Activated CD4-positive, alpha-beta T cell treated with anti-CD3 and anti-CD28 coated beads for 36 hours (primary cell): ENCODE results near the gene IFTAP. TPM values are rescaled to one million over a fixed set of nuclear protein-coding genes. Genes with fewer than 3 reads are reported as not detected.

Experiments used
- ATAC-seq: fragments of 200-7000 bp; cut with Tn5 transposase; one replicate; pipeline ENCODE4 v1.10.0; 2021; ENCODE audit warnings: mild to moderate bottlenecking, moderate library complexity
- CTCF ChIA-PET: fragments of 350-600 bp; sonication (Branson Sonifier 250); formaldehyde crosslinking; loops from one replicate; lab custom pipeline; 2021; ENCODE audit warnings: antibody characterized with exemption; lab: Charles Lee
- POLR2A ChIA-PET: fragments of 350-600 bp; sonication (Branson Sonifier 250); formaldehyde crosslinking; loops from one replicate; lab custom pipeline; 2021; ENCODE audit warnings: antibody characterized with exemption, inconsistent platforms; lab: Charles Lee
- DNase-seq: peaks from one replicate; pipeline ENCODE4 v3.0.0-alpha.2; 2020
- H3K27ac Mint-ChIP-seq: one replicate; pipeline ENCODE4 v1.8.0; 2021; ENCODE audit warnings: mixed read lengths
- H3K27me3 Mint-ChIP-seq: one replicate; pipeline ENCODE4 v1.8.0; 2021; ENCODE audit warnings: mixed read lengths
- H3K36me3 Mint-ChIP-seq: one replicate; pipeline ENCODE4 v1.8.0; 2021; ENCODE audit warnings: low read depth, mixed read lengths
- H3K4me1 Mint-ChIP-seq: one replicate; pipeline ENCODE4 v1.8.0; 2021; ENCODE audit warnings: mixed read lengths
- H3K4me3 Mint-ChIP-seq: one replicate; pipeline ENCODE4 v1.8.0; 2021; ENCODE audit warnings: mild to moderate bottlenecking, moderate library complexity, mixed read lengths
- H3K9me3 Mint-ChIP-seq: one replicate; pipeline ENCODE4 v1.8.0; 2021; ENCODE audit warnings: low read depth, mixed read lengths
- intact Hi-C, 2 experiments: fragments of 100-400 bp; cut with DNase I in 1 of 2; cut with micrococcal nuclease in 1 of 2; formaldehyde crosslinking; loops; one replicate each; pipeline versions ENCODE4 v1.14.2 to v1.15.1; 2022 to 2024; cut with DNase I, micrococcal nuclease
- total RNA-seq, 2 experiments: library from RNA; stranded (reverse); gene quantifications; one replicate each; pipeline ENCODE4 v1.2.3, GENCODE V29; 2021

IFTAP gene
- total RNA-seq, 2 experiments from 2014 or later = 5.7 to 6.3 TPM

GRCh38 chr11:36600180-36600579 is 5.9 kb downstream of the IFTAP start:
- H3K4me1 Mint-ChIP-seq = peaks cover 10% of the 10 kb centered on the region
- intact Hi-C loops = no loop called here
- ChIA-PET CTCF (no interaction called here), POLR2A (no interaction called here)
- H3K9me3 Mint-ChIP-seq = no peaks in the 10 kb centered on the region
- no peak for DNase-seq
- H3K36me3 Mint-ChIP-seq = no peaks in the 10 kb centered on the region
- H3K27ac Mint-ChIP-seq = no peak overlapping the region
- no peak for ATAC-seq
- peaks cover 7% of the 10 kb centered on the region for H3K27me3 Mint-ChIP-seq
- H3K4me3 Mint-ChIP-seq = no peak overlapping the region

GRCh38 chr11:36601155-36601554 is 6.9 kb downstream of the IFTAP start:
- no peaks in the 10 kb centered on the region for H3K36me3 Mint-ChIP-seq
- H3K4me1 Mint-ChIP-seq = peaks cover 13% of the 10 kb centered on the region
- no peak for ATAC-seq
- CTCF ChIA-PET = no interaction called here
- no peak for DNase-seq
- H3K9me3 Mint-ChIP-seq = no peaks in the 10 kb centered on the region
- H3K4me3 Mint-ChIP-seq = no peak overlapping the region
- H3K27me3 Mint-ChIP-seq = peaks cover 7% of the 10 kb centered on the region
- POLR2A ChIA-PET = no interaction called here
- no peak overlapping the region for H3K27ac Mint-ChIP-seq
- intact Hi-C loops = no loop called here

GRCh38 chr11:36602135-36602534 is 7.8 kb downstream of the IFTAP start:
- no peaks in the 10 kb centered on the region for H3K9me3 Mint-ChIP-seq
- ChIA-PET POLR2A (no interaction called here), CTCF (interaction anchor here (0.7 kb wide), 1 partner anchor 41 kb away, joined by 3 read pairs; no protein-coding TSS in a partner anchor)
- no peaks in the 10 kb centered on the region for H3K36me3 Mint-ChIP-seq
- no peak for ATAC-seq
- intact Hi-C loops = no loop called here
- no peak overlapping the region for H3K27ac Mint-ChIP-seq
- H3K4me3 Mint-ChIP-seq = no peak overlapping the region
- H3K27me3 Mint-ChIP-seq = peaks cover 7% of the 10 kb centered on the region
- peaks cover 7% of the 10 kb centered on the region for H3K4me1 Mint-ChIP-seq
- DNase-seq = no peak

- Mint-ChIP-seq H3K36me3 (no peaks in the 10 kb centered on the region), H3K4me3 (no peak overlapping the region), H3K27ac (no peak overlapping the region), H3K4me1 (peaks cover 4% of the 10 kb centered on the region), H3K27me3 (peaks cover 10% of the 10 kb centered on the region), H3K9me3 (no peaks in the 10 kb centered on the region)
- CTCF ChIA-PET = interaction anchor here (1.5 kb wide), 1 partner anchor 141 kb away, joined by 5 read pairs; no protein-coding TSS in a partner anchor
- DNase-seq (no peak), ATAC-seq (peak; percentile 16)
- POLR2A ChIA-PET = no interaction called here
- intact Hi-C loops = no loop called here
Observed at GRCh38 chr11:36605221-36606216, 11.2 kb downstream of the IFTAP start.

DNA sequence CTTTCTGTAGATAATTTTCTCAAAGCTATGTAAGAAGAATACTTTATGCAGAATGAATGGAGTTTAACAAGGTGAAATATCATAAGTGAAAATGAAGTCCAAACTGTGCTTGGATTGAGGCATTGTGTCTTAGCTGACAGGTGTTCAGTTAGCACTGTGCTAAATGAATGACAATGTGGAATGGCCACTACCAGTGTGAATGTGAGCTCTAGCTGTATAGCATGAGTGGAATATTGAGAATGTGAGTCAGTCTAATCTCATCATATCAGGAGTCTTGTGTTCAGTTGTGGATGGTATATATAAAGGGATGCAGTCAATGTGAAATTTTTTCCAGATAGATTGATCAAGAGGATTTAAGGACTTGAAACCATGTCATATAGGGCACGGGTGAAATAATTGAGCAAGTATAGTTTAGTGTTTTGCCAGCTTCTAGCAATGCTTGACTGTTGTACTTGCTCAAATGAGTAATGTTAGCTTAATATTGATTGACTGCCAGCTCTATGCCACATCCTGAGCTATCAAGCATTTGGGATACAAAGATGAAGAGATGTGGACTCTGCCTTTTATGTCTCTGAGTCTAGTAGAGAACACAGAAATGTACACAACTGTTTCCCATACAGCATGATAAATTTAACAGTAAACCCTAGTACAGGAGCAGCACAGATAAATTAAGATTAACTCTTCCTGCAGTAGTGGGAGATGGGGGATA is 14.3 kb downstream of the IFTAP start:
- Mint-ChIP-seq H3K9me3 (no peaks in the 10 kb centered on the region), H3K4me3 (no peak overlapping the region), H3K36me3 (no peaks in the 10 kb centered on the region), H3K27me3 (peaks cover 5% of the 10 kb centered on the region), H3K27ac (no peak overlapping the region), H3K4me1 (peaks cover 4% of the 10 kb centered on the region)
- ATAC-seq (peak; percentile 47), DNase-seq (no peak)
- CTCF ChIA-PET = interaction anchor here (1.0 to 1.5 kb wide), 6 partner anchors 10 to 138 kb away, joined by 3 to 5 read pairs (median 3); no protein-coding TSS in a partner anchor
- intact Hi-C loops = no loop called here
- POLR2A ChIA-PET = no interaction called here

- Mint-ChIP-seq H3K27ac (no peak overlapping the region), H3K9me3 (no peaks in the 10 kb centered on the region), H3K36me3 (no peaks in the 10 kb centered on the region), H3K27me3 (peaks cover 5% of the 10 kb centered on the region), H3K4me1 (peaks cover 4% of the 10 kb centered on the region), H3K4me3 (no peak overlapping the region)
- POLR2A ChIA-PET = no interaction called here
- DNase-seq = no peak
- ATAC-seq = no peak
- intact Hi-C loops = no loop called here
- CTCF ChIA-PET = interaction anchor here (1.0 to 1.4 kb wide), 4 partner anchors 12 to 138 kb away, joined by 3 to 5 read pairs (median 3); no protein-coding TSS in a partner anchor
Observed at GRCh38 chr11:36609383-36609782, 15.1 kb downstream of the IFTAP start.

GRCh38 chr11:36615826-36616225 is 21.5 kb downstream of the IFTAP start:
- Mint-ChIP-seq H3K27ac (no peak overlapping the region), H3K9me3 (no peaks in the 10 kb centered on the region), H3K4me1 (peaks cover 3% of the 10 kb centered on the region), H3K27me3 (peaks cover 3% of the 10 kb centered on the region), H3K4me3 (no peak overlapping the region), H3K36me3 (no peaks in the 10 kb centered on the region)
- DNase-seq (no peak), ATAC-seq (no peak)
- CTCF ChIA-PET = no interaction called here
- intact Hi-C loops = no loop called here
- POLR2A ChIA-PET = no interaction called here

GRCh38 chr11:36617543-36618362 is 23.5 kb downstream of the IFTAP start:
- H3K4me3 Mint-ChIP-seq = no peak overlapping the region
- DNase-seq (no peak), ATAC-seq (no peak)
- H3K9me3 Mint-ChIP-seq = no peaks in the 10 kb centered on the region
- peaks cover 5% of the 10 kb centered on the region for H3K27me3 Mint-ChIP-seq
- ChIA-PET POLR2A (no interaction called here), CTCF (interaction anchor here (0.5 to 1.0 kb wide), 3 partner anchors 54 to 763 kb away, joined by 3 to 6 read pairs (median 5); no protein-coding TSS in a partner anchor)
- H3K36me3 Mint-ChIP-seq = no peaks in the 10 kb centered on the region
- peaks cover 3% of the 10 kb centered on the region for H3K4me1 Mint-ChIP-seq
- H3K27ac Mint-ChIP-seq = no peak overlapping the region
- intact Hi-C loops = no loop called here

DNA sequence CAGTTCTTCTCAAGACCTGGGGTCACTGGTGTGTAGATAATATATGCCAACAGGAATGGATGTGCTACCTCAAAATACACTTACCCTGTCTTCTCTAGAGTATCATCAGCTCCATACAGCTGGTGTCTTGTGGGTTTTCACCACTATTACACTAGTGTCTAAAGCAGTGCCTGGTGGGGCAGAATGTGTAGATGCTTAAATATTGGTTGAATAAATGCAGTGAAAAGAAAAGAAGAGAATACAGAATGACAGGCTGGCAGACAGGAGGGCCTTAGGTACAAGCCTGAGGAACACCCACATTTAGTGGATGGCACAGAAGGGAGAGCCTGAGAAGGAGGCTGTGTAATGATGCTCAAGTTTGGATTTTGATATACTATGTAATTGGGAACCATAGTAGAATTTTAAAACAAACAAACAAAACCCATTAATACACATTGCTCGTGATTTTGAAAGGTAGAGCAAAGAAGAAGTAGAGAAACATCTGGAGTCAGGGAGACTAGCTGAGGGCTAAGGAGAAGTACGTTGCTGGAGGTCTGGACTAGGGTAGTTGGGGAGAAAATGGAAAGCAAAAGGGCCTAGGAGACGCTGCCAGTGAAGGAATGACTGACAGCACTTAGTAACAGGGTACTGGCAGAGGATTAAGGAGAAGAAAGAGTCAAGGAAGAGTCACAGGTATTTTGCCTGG is 24.2 kb downstream of the IFTAP start:
- intact Hi-C loops = no loop called here
- Mint-ChIP-seq H3K27me3 (peaks cover 5% of the 10 kb centered on the region), H3K4me3 (no peak overlapping the region), H3K36me3 (no peaks in the 10 kb centered on the region), H3K9me3 (no peaks in the 10 kb centered on the region), H3K27ac (no peak overlapping the region), H3K4me1 (peaks cover 3% of the 10 kb centered on the region)
- ATAC-seq = no peak
- ChIA-PET POLR2A (no interaction called here), CTCF (interaction anchor here (0.6 to 1.8 kb wide), 4 partner anchors 10 to 72 kb away, joined by 3 to 6 read pairs (median 4); no protein-coding TSS in a partner anchor)
- DNase-seq = no peak

- ATAC-seq (no peak), DNase-seq (no peak)
- H3K4me1 Mint-ChIP-seq = peaks cover 3% of the 10 kb centered on the region
- CTCF ChIA-PET = interaction anchor here (1.2 to 1.8 kb wide), 3 partner anchors 9 to 55 kb away, joined by 4 to 6 read pairs (median 4); no protein-coding TSS in a partner anchor
- intact Hi-C loops = no loop called here
- no peaks in the 10 kb centered on the region for H3K9me3 Mint-ChIP-seq
- H3K4me3 Mint-ChIP-seq = no peak overlapping the region
- no peaks in the 10 kb centered on the region for H3K36me3 Mint-ChIP-seq
- H3K27ac Mint-ChIP-seq = no peak overlapping the region
- peaks cover 7% of the 10 kb centered on the region for H3K27me3 Mint-ChIP-seq
- POLR2A ChIA-PET = no interaction called here
Observed at GRCh38 chr11:36619502-36619901, 25.2 kb downstream of the IFTAP start.
